ENCODE results near the gene FGF6. TPM values are rescaled to one million over a fixed set of nuclear protein-coding genes. Genes with fewer than 3 reads are reported as not detected.
"Not testable (repeated sequence)": the region's sequence is repeated elsewhere in the genome, so short reads cannot be mapped to it uniquely, and the experiment has no call there.

Gene FGF6
- total RNA-seq, 1 donor from 2014 or later = not detected

GRCh38 chr12:4407136-4407535, 38.5 kb downstream of the FGF6 start:
- Mint-ChIP-seq H3K27me3 (peaks cover 21% of the 10 kb centered on the region), H3K9me3 (ENCODE audit: low read depth) (peaks cover 10% of the 10 kb centered on the region), H3K4me3 (ENCODE audit: low read depth) (no peak overlapping the region), H3K4me1 (ENCODE audit: low read depth) (no peaks in the 10 kb centered on the region), H3K36me3 (ENCODE audit: insufficient read depth) (no peaks in the 10 kb centered on the region), H3K27ac (no peak overlapping the region)
- DNase-seq (ENCODE audit: low spot score, unreplicated experiment) = no peak
- TF ChIP-seq CTCF (IDR thresholded peaks at IDR 0.05; ENCODE audit: unreplicated experiment) = no peak

GRCh38 chr12:4404877-4405637, 40.6 kb downstream of the FGF6 start:
- H3K36me3 Mint-ChIP-seq (ENCODE audit: insufficient read depth); H3K27ac Mint-ChIP-seq; H3K4me1 Mint-ChIP-seq (ENCODE audit: low read depth); H3K9me3 Mint-ChIP-seq (ENCODE audit: low read depth); H3K4me3 Mint-ChIP-seq (ENCODE audit: low read depth); DNase-seq (ENCODE audit: low spot score, unreplicated experiment): not testable (repeated sequence)
- peaks cover 15% of the 10 kb centered on the region for H3K27me3 Mint-ChIP-seq

DNA sequence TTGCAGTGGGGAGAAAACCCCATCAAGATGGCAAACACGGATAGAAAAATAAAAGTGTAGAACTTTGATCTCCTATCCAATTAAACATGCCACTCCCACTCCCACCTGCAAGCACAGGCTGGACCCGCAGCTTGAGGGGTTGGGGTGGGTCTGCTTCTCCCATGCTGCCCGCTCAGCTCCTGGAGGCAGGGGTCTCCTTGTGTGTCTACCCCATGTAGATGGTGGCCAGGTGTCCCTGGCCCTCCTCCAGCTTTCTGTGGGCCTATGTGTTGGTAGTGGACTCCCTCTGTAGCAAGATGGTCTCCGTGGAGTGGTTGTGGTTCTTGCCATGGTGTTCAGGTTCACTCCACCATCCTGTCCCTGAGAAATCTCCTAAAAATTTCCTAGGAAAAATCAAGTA, 42.6 kb downstream of the FGF6 start:
- Mint-ChIP-seq H3K36me3 (ENCODE audit: insufficient read depth) (no peaks in the 10 kb centered on the region), H3K27me3 (peaks cover 18% of the 10 kb centered on the region), H3K4me1 (ENCODE audit: low read depth) (no peaks in the 10 kb centered on the region), H3K9me3 (ENCODE audit: low read depth) (peaks cover 10% of the 10 kb centered on the region), H3K4me3 (ENCODE audit: low read depth) (no peak overlapping the region), H3K27ac (no peak overlapping the region)
- TF ChIP-seq CTCF (IDR thresholded peaks at IDR 0.05; ENCODE audit: unreplicated experiment) = no peak
- no peak for DNase-seq (ENCODE audit: low spot score, unreplicated experiment)

- peaks cover 23% of the 10 kb centered on the region for H3K27me3 Mint-ChIP-seq
- no peak overlapping the region for H3K27ac Mint-ChIP-seq
- no peaks in the 10 kb centered on the region for H3K36me3 Mint-ChIP-seq (ENCODE audit: insufficient read depth)
- no peaks in the 10 kb centered on the region for H3K4me1 Mint-ChIP-seq (ENCODE audit: low read depth)
- H3K4me3 Mint-ChIP-seq (ENCODE audit: low read depth) = no peak overlapping the region
- DNase-seq (ENCODE audit: low spot score, unreplicated experiment) = no peak
- H3K9me3 Mint-ChIP-seq (ENCODE audit: low read depth) = peaks cover 10% of the 10 kb centered on the region
- TF ChIP-seq CTCF (IDR thresholded peaks at IDR 0.05; ENCODE audit: unreplicated experiment) = no peak
Observed at GRCh38 chr12:4401117-4401516, 44.5 kb downstream of the FGF6 start.

DNA sequence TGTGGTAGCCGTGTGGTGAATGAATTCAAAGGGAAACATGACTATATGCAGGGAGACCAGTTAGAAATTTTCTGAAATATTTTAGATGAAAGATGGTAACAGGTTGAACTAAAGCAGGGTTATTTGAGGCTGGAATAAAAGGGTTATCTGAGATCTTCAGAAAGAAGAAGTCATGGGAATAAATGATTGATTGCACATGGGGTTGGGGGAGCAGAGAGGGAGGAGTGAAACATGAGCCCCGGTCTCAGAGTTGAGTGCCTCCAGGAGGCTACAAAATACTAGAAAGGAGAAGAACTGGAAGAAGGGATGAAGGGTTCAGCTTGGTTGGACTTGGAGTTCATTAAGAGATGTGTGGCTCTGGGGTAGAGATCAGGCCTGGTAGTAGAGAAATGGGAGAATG, 49.8 kb downstream of the FGF6 start:
- TF ChIP-seq CTCF (IDR thresholded peaks at IDR 0.05; ENCODE audit: unreplicated experiment) = no peak
- Mint-ChIP-seq H3K36me3 (ENCODE audit: insufficient read depth) (no peaks in the 10 kb centered on the region), H3K4me1 (ENCODE audit: low read depth) (no peaks in the 10 kb centered on the region), H3K4me3 (ENCODE audit: low read depth) (no peak overlapping the region), H3K9me3 (ENCODE audit: low read depth) (no peaks in the 10 kb centered on the region), H3K27ac (no peak overlapping the region), H3K27me3 (peaks cover 37% of the 10 kb centered on the region)
- DNase-seq (ENCODE audit: low spot score, unreplicated experiment) = no peak

DNA sequence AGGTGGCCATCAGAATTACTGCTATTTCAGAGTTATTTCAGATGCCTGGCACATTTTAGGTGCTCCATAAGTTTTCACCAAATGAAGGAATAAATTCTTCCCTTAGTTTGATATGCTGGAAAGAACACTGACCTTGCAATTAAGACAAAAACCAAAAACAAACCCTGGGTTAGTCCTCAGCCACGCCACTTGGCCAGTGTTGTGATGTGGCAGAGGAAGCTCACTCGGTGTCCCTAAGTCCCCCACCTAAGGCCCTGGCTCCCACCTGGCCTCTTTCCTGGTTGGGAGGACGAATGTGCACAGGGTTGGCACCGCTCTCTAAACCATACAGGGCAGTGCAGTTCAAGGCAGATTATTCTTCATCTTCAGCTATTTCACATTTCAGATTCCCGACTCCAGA, 52.4 kb downstream of the FGF6 start:
- Mint-ChIP-seq H3K9me3 (ENCODE audit: low read depth) (no peaks in the 10 kb centered on the region), H3K27me3 (peaks cover 35% of the 10 kb centered on the region), H3K4me1 (ENCODE audit: low read depth) (peaks cover 2% of the 10 kb centered on the region)

More for the DNA sequence above, 52.4 kb downstream of the FGF6 start:
- Mint-ChIP-seq H3K4me3 (ENCODE audit: low read depth) (no peak overlapping the region), H3K36me3 (ENCODE audit: insufficient read depth) (no peaks in the 10 kb centered on the region), H3K27ac (no peak overlapping the region)
- no peak for TF ChIP-seq CTCF (IDR thresholded peaks at IDR 0.05; ENCODE audit: unreplicated experiment)
- DNase-seq (ENCODE audit: low spot score, unreplicated experiment) = no peak

Data from progenitor cell of endocrine pancreas (in vitro differentiated cells).